ENCODE results near the gene MYO5C.

The MYO5C gene

GRCh38 chr15:52146776-52147175, 148.8 kb downstream of the MYO5C start:
- DNase-seq (ENCODE audit: low read depth) = no peak

- no peak for DNase-seq (ENCODE audit: low read depth)
Observed at GRCh38 chr15:52146261-52146660, 149.3 kb downstream of the MYO5C start.

- no peak for DNase-seq (ENCODE audit: low read depth)
Observed at GRCh38 chr15:52144656-52145178, 150.9 kb downstream of the MYO5C start.

- no peak for DNase-seq (ENCODE audit: low read depth)
Observed at GRCh38 chr15:52143873-52144272, 151.7 kb downstream of the MYO5C start.

Data from T follicular helper cell (primary cell).